OCI-LY3 (cell line): Measurements from ENCODE around the gene DAGLB.
A peak's percentile ranks its signal among the peaks of the same experiment; 100 is the strongest.

ENCODE experiments used
- H2AFZ ChIP-seq: fragments of 200-600, 300-600 bp; shearing (Covaris generic); 2 replicates; pipeline ENCODE4 v1.6.0; 2014; ENCODE audit warnings: antibody characterized with exemption, low read depth, low read length
- H3K27ac ChIP-seq: fragments of 200-600, 300-600 bp; sonication (generic); 2 replicates; pipeline ENCODE4 v1.5.1; 2014; ENCODE audit warnings: mild to moderate bottlenecking, low read length, moderate library complexity, mixed read lengths
- H3K27me3 ChIP-seq: fragments of 200-600, 300-600 bp; sonication (generic); 2 replicates; pipeline ENCODE4 v1.6.1; 2014; ENCODE audit warnings: low read depth, low read length, mixed read lengths
- H3K36me3 ChIP-seq: fragments of 200-600, 300-600 bp; sonication (generic); replicated peaks from 2 replicates; pipeline ENCODE3; 2014; ENCODE audit warnings: low read depth, low read length, mixed read lengths
- H3K4me1 ChIP-seq: fragments of 300-600, 200-600 bp; sonication (generic); 2 replicates; pipeline ENCODE4 v1.6.1; 2014; ENCODE audit warnings: low read length, mixed read lengths
- H3K4me2 ChIP-seq: fragments of 200-600, 300-600 bp; sonication (generic); 2 replicates; pipeline ENCODE4 v1.6.1; 2014; ENCODE audit warnings: low read length, mixed read lengths
- H3K4me3 ChIP-seq: fragments of 300-600, 200-600 bp; sonication (generic); 2 replicates; pipeline ENCODE4 v1.5.1; 2014; ENCODE audit warnings: antibody characterized with exemption, mild to moderate bottlenecking, low read length, moderate library complexity
- H3K79me2 ChIP-seq: fragments of 300-600, 200-600 bp; shearing (Covaris generic); 2 replicates; pipeline ENCODE4 v1.6.1; 2014; ENCODE audit warnings: mild to moderate bottlenecking, low read length, mixed read lengths
- H3K9ac ChIP-seq: fragments of 300-600, 200-600 bp; shearing (Covaris generic); 2 replicates; pipeline ENCODE4 v1.6.0; 2014; ENCODE audit warnings: mild to moderate bottlenecking, low read length, moderate library complexity
- H3K9me3 ChIP-seq: fragments of 200-600, 300-600 bp; shearing (Covaris generic); 2 replicates; pipeline ENCODE4 v1.6.1; 2014; ENCODE audit warnings: low read length, mixed read lengths; ENCODE audit not compliant: insufficient read depth
- H4K20me1 ChIP-seq: fragments of 200-600, 300-600 bp; sonication (generic); 2 replicates; pipeline ENCODE4 v1.6.1; 2016; ENCODE audit warnings: low read length, mixed read lengths; ENCODE audit not compliant: insufficient read depth
- CTCF ChIP-seq: fragments of 200-600, 300-600 bp; sonication (generic); IDR thresholded peaks from 2 replicates; pipeline ENCODE4 v1.5.1; 2014; ENCODE audit warnings: antibody characterized with exemption, low read length, low read depth
- EZH2phosphoT487 ChIP-seq: fragments of 200-600 bp; shearing (Covaris generic); IDR thresholded peaks from 2 replicates; pipeline ENCODE4 v1.6.1; 2018; ENCODE audit warnings: antibody characterized with exemption, mixed run types, low read depth

Gene DAGLB

GRCh38 chr7:6446838-6447580 lies 745 bp downstream of the DAGLB start:
- no peaks in the 10 kb centered on the region for H4K20me1 ChIP-seq
- peaks cover 22% of the 10 kb centered on the region for H3K36me3 ChIP-seq
- peak overlapping the region; percentile 35 for H3K27ac ChIP-seq
- no peaks in the 10 kb centered on the region for H3K27me3 ChIP-seq
- H2AFZ ChIP-seq, result peak overlapping the region; percentile 19; the same call in 1 of the 2 replicates
- H3K9ac ChIP-seq, result peak overlapping the region; percentile 90
- no peaks in the 10 kb centered on the region for H3K9me3 ChIP-seq
- peaks cover 44% of the 10 kb centered on the region for H3K79me2 ChIP-seq
- H3K4me2 ChIP-seq, result peak overlapping the region; percentile 91
- TF ChIP-seq CTCF, result no peak
- TF ChIP-seq EZH2phosphoT487, result no peak
- H3K4me3 ChIP-seq, result peak overlapping the region; percentile 95
- no peaks in the 10 kb centered on the region for H3K4me1 ChIP-seq

GRCh38 chr7:6444516-6445269 lies 3.1 kb downstream of the DAGLB start:
- no peaks in the 10 kb centered on the region for H3K4me1 ChIP-seq
- H3K79me2 ChIP-seq, result peaks cover 57% of the 10 kb centered on the region
- H3K9me3 ChIP-seq, result no peaks in the 10 kb centered on the region
- H3K27me3 ChIP-seq, result no peaks in the 10 kb centered on the region
- no peaks in the 10 kb centered on the region for H4K20me1 ChIP-seq
- no peak for TF ChIP-seq CTCF
- no peak for TF ChIP-seq EZH2phosphoT487
- no peak overlapping the region for H3K4me2 ChIP-seq
- H2AFZ ChIP-seq, result no peak overlapping the region
- no peak overlapping the region for H3K4me3 ChIP-seq
- H3K9ac ChIP-seq, result no peak overlapping the region
- H3K27ac ChIP-seq, result no peak overlapping the region
- peaks cover 27% of the 10 kb centered on the region for H3K36me3 ChIP-seq

DNA sequence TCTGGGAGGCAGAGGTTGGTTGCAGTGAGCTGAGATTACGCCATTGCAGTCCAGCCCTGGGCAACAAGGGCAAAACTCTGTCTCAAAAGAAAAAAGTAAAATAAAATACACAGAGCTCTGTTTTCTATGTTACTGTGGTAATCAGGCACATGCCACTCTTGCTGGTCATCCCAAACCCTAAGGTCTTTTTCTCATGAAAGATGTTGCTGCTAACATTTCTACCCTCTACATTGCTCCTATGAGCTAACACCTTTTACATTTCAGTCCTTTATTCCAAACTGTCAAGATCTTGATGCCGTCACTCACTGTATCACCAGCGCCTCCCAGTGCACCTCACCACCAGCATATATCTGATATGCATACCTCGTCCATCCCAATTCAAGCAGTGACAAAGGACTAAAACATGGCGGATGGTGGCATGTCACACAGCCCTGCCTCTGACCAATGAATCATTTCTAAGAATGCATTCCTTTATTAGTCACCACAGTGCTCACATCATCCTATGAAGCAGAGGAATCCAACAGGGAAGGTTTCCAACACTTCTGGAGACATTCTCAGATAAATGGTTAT lies 4.3 kb downstream of the DAGLB start:
- H3K9me3 ChIP-seq, result no peaks in the 10 kb centered on the region
- no peaks in the 10 kb centered on the region for H3K27me3 ChIP-seq
- H3K9ac ChIP-seq, result no peak overlapping the region
- peaks cover 30% of the 10 kb centered on the region for H3K36me3 ChIP-seq
- no peak overlapping the region for H3K27ac ChIP-seq
- H3K4me1 ChIP-seq, result no peaks in the 10 kb centered on the region
- no peak overlapping the region for H2AFZ ChIP-seq
- TF ChIP-seq CTCF, result no peak
- TF ChIP-seq EZH2phosphoT487, result no peak
- peaks cover 67% of the 10 kb centered on the region for H3K79me2 ChIP-seq
- H4K20me1 ChIP-seq, result no peaks in the 10 kb centered on the region
- H3K4me3 ChIP-seq, result no peak overlapping the region
- H3K4me2 ChIP-seq, result no peak overlapping the region

DNA sequence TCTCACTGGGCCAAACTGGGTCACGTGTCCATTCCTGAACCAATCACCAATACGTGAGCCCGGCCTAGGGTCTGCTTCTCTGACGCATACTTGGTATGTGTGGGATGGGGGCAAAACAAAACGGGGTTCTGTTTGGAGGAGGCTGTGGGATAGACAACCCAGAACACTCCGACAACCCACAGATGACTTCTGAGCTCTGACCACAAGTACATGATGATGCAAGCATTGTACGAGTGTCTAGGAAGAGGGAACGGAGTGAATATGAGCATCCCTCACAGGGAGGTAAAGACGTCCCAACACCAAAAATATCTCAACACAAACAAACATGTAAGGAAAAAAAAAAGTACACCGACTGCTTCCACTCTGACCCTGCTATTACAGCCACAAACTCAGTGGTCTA lies 5.6 kb downstream of the DAGLB start:
- H3K4me2 ChIP-seq, result no peak overlapping the region
- no peak overlapping the region for H3K4me3 ChIP-seq
- no peaks in the 10 kb centered on the region for H3K9me3 ChIP-seq
- peaks cover 30% of the 10 kb centered on the region for H3K36me3 ChIP-seq
- H3K9ac ChIP-seq, result no peak overlapping the region
- H2AFZ ChIP-seq, result no peak overlapping the region
- H3K79me2 ChIP-seq, result peaks cover 66% of the 10 kb centered on the region
- no peaks in the 10 kb centered on the region for H3K27me3 ChIP-seq
- TF ChIP-seq CTCF (no peak), EZH2phosphoT487 (no peak)
- H3K4me1 ChIP-seq, result no peaks in the 10 kb centered on the region
- H3K27ac ChIP-seq, result no peak overlapping the region
- no peaks in the 10 kb centered on the region for H4K20me1 ChIP-seq
